ENCODE results near the gene SULT1C2. TPM values are rescaled to one million over a fixed set of nuclear protein-coding genes. Genes with fewer than 3 reads are reported as not detected.

SULT1C2 gene
- total and polyA plus RNA-seq, 2 donors (not counting 1 experiment from before 2014, with no cell fraction given) = not detected

DNA sequence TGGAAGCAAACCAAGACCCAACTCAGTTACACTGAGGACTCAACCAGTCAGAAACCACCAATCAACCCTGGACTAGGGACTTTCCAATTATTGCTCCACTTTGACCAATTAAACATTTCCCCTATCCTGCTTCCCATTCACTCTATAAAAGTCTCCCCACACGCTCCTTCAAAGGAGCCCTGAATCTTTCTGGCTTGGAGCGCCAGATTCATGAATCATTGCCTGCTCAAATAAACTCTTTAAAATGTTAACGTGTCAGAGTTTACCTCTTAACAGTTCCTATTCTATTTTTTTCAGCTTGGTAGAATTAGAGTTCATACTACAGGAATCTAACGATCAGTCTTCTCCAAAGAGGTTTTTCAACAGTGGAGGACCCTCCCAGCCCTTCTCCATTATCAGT, 20.7 kb upstream of the SULT1C2 start:
- no peak for ATAC-seq (ENCODE audit: low read depth)
- Histone ChIP-seq H3K4me3 (ENCODE audit: control extremely low read depth in 1 of 5, extremely low read depth in 1 of 5, insufficient read depth in 1 of 5, low read depth in 2 of 5, low read length in 4 of 5) (no peak overlapping the region), H3K27ac (ENCODE audit: low read length in 2 of 2) (no peak overlapping the region), H3K79me2 (ENCODE audit: control insufficient read depth, insufficient read depth, low read length) (no peaks in the 10 kb centered on the region), H3K9ac (ENCODE audit: low read length) (no peak overlapping the region), H4K20me1 (ENCODE audit: control insufficient read depth, insufficient read depth, low read length, poor library complexity, severe bottlenecking) (no peaks in the 10 kb centered on the region), H3K36me3 (replicated peaks in 1 of 2; ENCODE audit: control extremely low read depth in 1 of 2, control insufficient read depth in 1 of 2, extremely low read depth in 1 of 2, insufficient read depth in 2 of 2, low read length in 1 of 2) (no peaks in the 10 kb centered on the region), H3K27me3 (replicated peaks in 1 of 4; ENCODE audit: control extremely low read depth in 1 of 4, control insufficient read depth in 3 of 4, insufficient read depth in 4 of 4, low read length in 3 of 4) (peaks cover 0 to 3% (median 0%) of the 10 kb centered on the region in 4 experiments), H3K9me3 (ENCODE audit: control extremely low read depth in 1 of 3, control insufficient read depth in 2 of 3, insufficient read depth in 1 of 3, low read length in 2 of 3) (peaks cover 0 to 1% (median 0%) of the 10 kb centered on the region in 3 donors), H2AFZ (ENCODE audit: insufficient read depth, low read depth, low read length, poor library complexity, severe bottlenecking) (no peak overlapping the region), H3K4me1 (ENCODE audit: control insufficient read depth in 2 of 2, insufficient read depth in 2 of 2, low read length in 2 of 2) (no peaks in the 10 kb centered on the region), H3K4me2 (replicated peaks; ENCODE audit: low read depth, low read length, poor library complexity, severe bottlenecking) (no peak overlapping the region)
- no peak overlapping the region for H3K27ac Mint-ChIP-seq
- no peak overlapping the region for H3K4me3 Mint-ChIP-seq
- WGBS (ENCODE audit: insufficient coverage) = 97% methylated on average over 3 of the region's 4 CpGs
- DNase-seq = no peak
- TF ChIP-seq EZH2 (IDR thresholded peaks at IDR 0.05; ENCODE audit: borderline replicate concordance, insufficient read depth, low read depth, low read length, poor library complexity, severe bottlenecking) = no peak
- TF ChIP-seq, protein P1, sequence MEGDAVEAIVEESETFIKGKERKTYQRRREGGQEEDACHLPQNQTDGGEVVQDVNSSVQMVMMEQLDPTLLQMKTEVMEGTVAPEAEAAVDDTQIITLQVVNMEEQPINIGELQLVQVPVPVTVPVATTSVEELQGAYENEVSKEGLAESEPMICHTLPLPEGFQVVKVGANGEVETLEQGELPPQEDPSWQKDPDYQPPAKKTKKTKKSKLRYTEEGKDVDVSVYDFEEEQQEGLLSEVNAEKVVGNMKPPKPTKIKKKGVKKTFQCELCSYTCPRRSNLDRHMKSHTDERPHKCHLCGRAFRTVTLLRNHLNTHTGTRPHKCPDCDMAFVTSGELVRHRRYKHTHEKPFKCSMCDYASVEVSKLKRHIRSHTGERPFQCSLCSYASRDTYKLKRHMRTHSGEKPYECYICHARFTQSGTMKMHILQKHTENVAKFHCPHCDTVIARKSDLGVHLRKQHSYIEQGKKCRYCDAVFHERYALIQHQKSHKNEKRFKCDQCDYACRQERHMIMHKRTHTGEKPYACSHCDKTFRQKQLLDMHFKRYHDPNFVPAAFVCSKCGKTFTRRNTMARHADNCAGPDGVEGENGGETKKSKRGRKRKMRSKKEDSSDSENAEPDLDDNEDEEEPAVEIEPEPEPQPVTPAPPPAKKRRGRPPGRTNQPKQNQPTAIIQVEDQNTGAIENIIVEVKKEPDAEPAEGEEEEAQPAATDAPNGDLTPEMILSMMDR (IDR thresholded peaks at IDR 0.05) = no peak
- POLR2A ChIA-PET = no interaction called here
- peaks cover 11% of the 10 kb centered on the region for H3K27me3 Mint-ChIP-seq
- H3K4me1 Mint-ChIP-seq = no peaks in the 10 kb centered on the region
- CTCF ChIA-PET = no interaction called here
- no peaks in the 10 kb centered on the region for H3K9me3 Mint-ChIP-seq (ENCODE audit: insufficient read depth)
- intact Hi-C loops (cut with micrococcal nuclease) = no loop called here

- H3K27ac ChIP-seq (ENCODE audit: low read length in 2 of 2) = no peak overlapping the region
- WGBS (ENCODE audit: insufficient coverage) = 89% methylated on average over 2 of the region's 3 CpGs
- Mint-ChIP-seq H3K4me3 (no peak overlapping the region), H3K27me3 (peaks cover 8% of the 10 kb centered on the region), H3K9me3 (ENCODE audit: insufficient read depth) (no peaks in the 10 kb centered on the region), H3K4me1 (no peaks in the 10 kb centered on the region), H3K27ac (no peak overlapping the region)
- H3K79me2 ChIP-seq (ENCODE audit: control insufficient read depth, insufficient read depth, low read length) = no peaks in the 10 kb centered on the region
- intact Hi-C loops (cut with micrococcal nuclease) = no loop called here
- no peaks in the 10 kb centered on the region for H3K4me1 ChIP-seq (ENCODE audit: control insufficient read depth in 2 of 2, insufficient read depth in 2 of 2, low read length in 2 of 2)
- H3K4me2 ChIP-seq (replicated peaks; ENCODE audit: low read depth, low read length, poor library complexity, severe bottlenecking) = no peak overlapping the region
- ATAC-seq (ENCODE audit: low read depth) (no peak), DNase-seq (no peak)
- H3K9me3 ChIP-seq (ENCODE audit: control extremely low read depth in 1 of 3, control insufficient read depth in 2 of 3, insufficient read depth in 1 of 3, low read length in 2 of 3) = no peaks in the 10 kb centered on the region
- POLR2A ChIA-PET = no interaction called here
- no peak overlapping the region for H3K9ac ChIP-seq (ENCODE audit: low read length)
- no peak overlapping the region for H2AFZ ChIP-seq (ENCODE audit: insufficient read depth, low read depth, low read length, poor library complexity, severe bottlenecking)
- H4K20me1 ChIP-seq (ENCODE audit: control insufficient read depth, insufficient read depth, low read length, poor library complexity, severe bottlenecking) = no peaks in the 10 kb centered on the region
- no peak for TF ChIP-seq EZH2 (IDR thresholded peaks at IDR 0.05; ENCODE audit: borderline replicate concordance, insufficient read depth, low read depth, low read length, poor library complexity, severe bottlenecking)
- TF ChIP-seq, protein P1 (IDR thresholded peaks at IDR 0.05) = no peak
- CTCF ChIA-PET = no interaction called here
- H3K4me3 ChIP-seq (ENCODE audit: control extremely low read depth in 1 of 5, extremely low read depth in 1 of 5, insufficient read depth in 1 of 5, low read depth in 2 of 5, low read length in 4 of 5) = no peak overlapping the region
- no peaks in the 10 kb centered on the region for H3K36me3 ChIP-seq (replicated peaks in 1 of 2; ENCODE audit: control extremely low read depth in 1 of 2, control insufficient read depth in 1 of 2, extremely low read depth in 1 of 2, insufficient read depth in 2 of 2, low read length in 1 of 2)
- peaks cover 0 to 3% (median 0%) of the 10 kb centered on the region in 4 experiments for H3K27me3 ChIP-seq (replicated peaks in 1 of 4; ENCODE audit: control extremely low read depth in 1 of 4, control insufficient read depth in 3 of 4, insufficient read depth in 4 of 4, low read length in 3 of 4)
These were observed 18.3 kb upstream of the SULT1C2 start for GRCh38 chr2:108270346-108270745.
